Measurements from ENCODE around the gene CCDC149. TPM values are rescaled to one million over a fixed set of nuclear protein-coding genes. Genes with fewer than 3 reads are reported as not detected.

CCDC149 gene
- total and polyA plus RNA-seq, 2 of the 4 experiments (the other 2 are of a cell fraction), result 6.7 to 7.0 TPM

- peak overlapping the region; percentile 42; the same call in 1 of the 2 replicates for H3K4me2 ChIP-seq (ENCODE audit: low read depth, low read length)
- peak overlapping the region; percentile 70; the same call in 1 of the 2 replicates for H3K14ac ChIP-seq (replicated peaks; ENCODE audit: low read depth, low read length)
- H3K27ac ChIP-seq (ENCODE audit: insufficient read depth, low read length), result no peak overlapping the region
- H2BK120ac ChIP-seq (ENCODE audit: low read depth, low read length), result peak overlapping the region; percentile 82
- H3K36me3 ChIP-seq (ENCODE audit: control insufficient read depth, insufficient read depth, low read length), result no peaks in the 10 kb centered on the region; the same call in 1 of the 2 replicates
- no peak overlapping the region for H3K4me3 ChIP-seq (ENCODE audit: insufficient read depth, low read depth, low read length)
- H4K8ac ChIP-seq (ENCODE audit: low read depth in 2 of 2, low read length in 2 of 2), result peak overlapping the region in 1 of 2 experiments; percentile 78; a peak in 1 of 4 replicates
- H3K23ac ChIP-seq (ENCODE audit: low read depth, low read length), result no peak overlapping the region
- in situ Hi-C loops (cut with MboI; ENCODE audit: low sequenced_read_pairs), result no loop called here
- DNase-seq (peak; percentile 72), ATAC-seq (ENCODE audit: low read depth) (no peak)
- 0% methylated on average over 1 of the region's 10 CpGs; no CpG with 5 or more reads in 1 of the 2 experiments for WGBS, 2 experiments (ENCODE audit: extremely low coverage in 2 of 2, insufficient read length in 1 of 2)
- H4K91ac ChIP-seq (ENCODE audit: insufficient read depth, low read depth, low read length), result 0 out of 2 replicates have a peak overlapping the region, but pooled peaks have one; percentile 39
- no TSS peak for BruUV-seq (replicated peaks)
- peak overlapping the region; percentile 41; the same call in 1 of the 3 replicates for H2BK15ac ChIP-seq (ENCODE audit: low read depth, low read length)
- peaks cover 8% of the 10 kb centered on the region for H3K9me1 ChIP-seq (ENCODE audit: insufficient read depth, low read length)
- H3K9ac ChIP-seq (ENCODE audit: low read depth, low read length), result no peak overlapping the region
- peak overlapping the region; percentile 63; the same call in 1 of the 2 replicates for H2BK20ac ChIP-seq (ENCODE audit: low read depth, low read length)
- H2AK5ac ChIP-seq (ENCODE audit: low read depth, low read length), result peak overlapping the region; percentile 88; the same call in 1 of the 2 replicates
- peak overlapping the region; percentile 68; the same call in 1 of the 2 replicates for H3K4ac ChIP-seq (ENCODE audit: low read depth, low read length)
- H2AK9ac ChIP-seq (replicated peaks; ENCODE audit: low read depth, low read length, poor library complexity), result no peak overlapping the region
- H2BK5ac ChIP-seq (ENCODE audit: low read depth, low read length, poor library complexity, severe bottlenecking), result peak overlapping the region; percentile 40
- no peaks in the 10 kb centered on the region for H3K79me1 ChIP-seq (ENCODE audit: low read depth in 1 of 2, low read length in 2 of 2)
- no peaks in the 10 kb centered on the region for H4K20me1 ChIP-seq (ENCODE audit: insufficient read depth, low read length)
- POLR2A ChIA-PET (ENCODE audit: unreplicated experiment), result no interaction called here
- peak overlapping the region; percentile 26; the same call in 1 of the 2 replicates for H3K18ac ChIP-seq (ENCODE audit: low read depth, low read length)
- H3K56ac ChIP-seq (ENCODE audit: extremely low read depth, insufficient read depth, low read length), result 0 out of 2 replicates have a peak overlapping the region, but pooled peaks have one; percentile 1
- no peak overlapping the region for H4K5ac ChIP-seq (ENCODE audit: low read depth, low read length)
- 0 out of 2 replicates have a peak, but pooled peaks have one; percentile 17 for TF ChIP-seq MXI1 (IDR thresholded peaks at IDR 0.05; ENCODE audit: borderline replicate concordance, low read depth, low read length)
- no peak for TF ChIP-seq CTCF (conservative IDR thresholded peaks at IDR 0.05; ENCODE audit: low read depth, low read length)
- peak; percentile 49; the same call in 1 of the 2 replicates for TF ChIP-seq FOS (IDR thresholded peaks at IDR 0.05; ENCODE audit: low read depth, low read length)
- peaks cover 9% of the 10 kb centered on the region for H3K4me1 ChIP-seq (ENCODE audit: control insufficient read depth, insufficient read depth, low read length)
- no peaks in the 10 kb centered on the region for H3K9me3 ChIP-seq (ENCODE audit: control insufficient read depth, insufficient read depth, low read length)
- dilution Hi-C loops (cut with HindIII; ENCODE audit: low sequenced_read_pairs, unreplicated experiment), result no loop called here
- H3K27me3 ChIP-seq (ENCODE audit: control insufficient read depth, insufficient read depth, low read length), result no peaks in the 10 kb centered on the region; the same call in 1 of the 2 replicates
- H2AFZ ChIP-seq (replicated peaks; ENCODE audit: low read length, poor library complexity), result peak overlapping the region; percentile 74
- intact Hi-C loops (cut with micrococcal nuclease), result loop anchor here (10.0 kb wide), 1 partner anchor 320 kb away; no protein-coding TSS in a partner anchor
- CTCF ChIA-PET, result interaction anchor here (0.6 to 2.0 kb wide), 3 partner anchors 12 to 212 kb away, joined by 3 to 8 read pairs (median 3); no protein-coding TSS in a partner anchor
These were observed 118.4 kb downstream of the CCDC149 start for GRCh38 chr4:24794480-24794879.

Measured in IMR-90 (cell line).